ENCODE results near the gene SOX5. TPM values are rescaled to one million over a fixed set of nuclear protein-coding genes. Genes with fewer than 3 reads are reported as not detected.

SOX5 gene
- total and polyA plus RNA-seq, 11 donors: 0.49 to 4.9 (median 2.5) TPM

DNA sequence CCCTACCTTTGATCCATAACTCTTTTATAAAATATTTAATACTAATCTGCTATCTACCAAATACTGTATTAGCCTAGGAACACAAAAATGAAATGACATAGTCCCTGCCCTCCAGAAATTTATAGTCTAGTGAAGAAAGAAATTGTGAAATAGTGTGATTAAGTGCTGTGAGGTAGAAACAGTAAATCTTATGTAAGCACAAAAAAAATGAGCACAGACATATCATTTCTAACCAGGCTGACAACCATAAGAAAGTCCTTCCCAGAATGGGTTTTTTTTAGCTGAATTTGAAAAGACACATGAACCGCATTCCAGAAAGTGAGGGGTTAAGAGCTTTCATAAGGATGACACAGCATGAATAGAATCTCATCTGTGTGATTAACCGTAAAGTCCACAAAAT is 145.9 kb downstream of the SOX5 start:
- ATAC-seq (no peak), DNase-seq (no peak)
- 76 to 87% (median 86%) methylated on average over 2 of the region's 2 CpGs for WGBS, 4 donors
- TF ChIP-seq POLR2A (IDR thresholded peaks at IDR 0.05) (no peak), CTCF (IDR thresholded peaks at IDR 0.05) (no peak)
- no peaks in the 10 kb centered on the region for H3K4me1 ChIP-seq
- no peak overlapping the region for H3K27ac ChIP-seq
- no peaks in the 10 kb centered on the region for H3K27me3 ChIP-seq
- H3K4me3 ChIP-seq: no peak overlapping the region
- intact Hi-C loops (cut with DNase I): no loop called here
- no peaks in the 10 kb centered on the region for H3K9me3 ChIP-seq
- H3K36me3 ChIP-seq: no peaks in the 10 kb centered on the region

GRCh38 chr12:23795494-23795893 is 154.0 kb downstream of the SOX5 start:
- Histone ChIP-seq H3K4me3 (no peak overlapping the region), H3K27ac (no peak overlapping the region), H3K36me3 (no peaks in the 10 kb centered on the region), H3K9me3 (no peaks in the 10 kb centered on the region), H3K27me3 (no peaks in the 10 kb centered on the region), H3K4me1 (no peaks in the 10 kb centered on the region)
- WGBS, 4 donors: 73 to 84% (median 81%) methylated on average over 3 of the region's 3 CpGs
- ATAC-seq (no peak), DNase-seq (no peak)
- TF ChIP-seq POLR2A (IDR thresholded peaks at IDR 0.05): no peak
- no peak for TF ChIP-seq CTCF (IDR thresholded peaks at IDR 0.05)
- intact Hi-C loops (cut with DNase I): no loop called here

GRCh38 chr12:23781118-23781517 is 168.4 kb downstream of the SOX5 start:
- 74 to 82% (median 78%) methylated on average over 1 of the region's 1 CpG for WGBS, 4 donors
- H3K9me3 ChIP-seq: no peaks in the 10 kb centered on the region
- H3K4me3 ChIP-seq: no peak overlapping the region
- no peak for DNase-seq
- no peak overlapping the region for H3K27ac ChIP-seq
- TF ChIP-seq CTCF (IDR thresholded peaks at IDR 0.05) (no peak), POLR2A (IDR thresholded peaks at IDR 0.05) (no peak)
- no peak for ATAC-seq
- no peaks in the 10 kb centered on the region for H3K4me1 ChIP-seq
- H3K36me3 ChIP-seq: no peaks in the 10 kb centered on the region
- no peaks in the 10 kb centered on the region for H3K27me3 ChIP-seq
- intact Hi-C loops (cut with DNase I): no loop called here

DNA sequence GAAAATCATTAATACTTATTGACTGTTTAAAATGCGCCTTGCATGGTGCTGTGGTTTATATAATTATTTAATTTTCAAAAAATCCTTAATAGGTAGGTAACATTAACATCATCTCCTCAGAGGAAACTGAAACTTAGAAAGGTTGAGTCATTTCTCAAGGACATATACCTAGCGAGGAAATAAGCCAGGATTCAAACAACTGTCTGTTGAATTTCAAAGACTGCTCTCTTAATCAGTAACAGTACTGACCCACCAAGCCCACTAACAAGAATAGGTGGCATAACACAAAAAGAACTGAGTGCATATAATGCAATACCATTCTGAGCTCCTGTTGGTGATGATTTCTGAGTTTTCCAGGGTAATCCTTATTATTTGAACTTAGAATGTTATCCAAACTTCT is 174.3 kb downstream of the SOX5 start:
- 85 to 90% (median 86%) methylated on average over 2 of the region's 2 CpGs for WGBS, 4 donors
- Histone ChIP-seq H3K4me1 (peaks cover 0 to 5% (median 0%) of the 10 kb centered on the region in 12 donors), H3K9me3 (peaks cover 0 to 3% (median 0%) of the 10 kb centered on the region in 12 donors), H3K36me3 (no peaks in the 10 kb centered on the region), H3K27me3 (no peaks in the 10 kb centered on the region), H3K4me3 (no peak overlapping the region), H3K27ac (no peak overlapping the region)
- no peak for ATAC-seq
- intact Hi-C loops (cut with DNase I): no loop called here
- DNase-seq: no peak
- TF ChIP-seq CTCF (IDR thresholded peaks at IDR 0.05) (no peak), POLR2A (IDR thresholded peaks at IDR 0.05) (no peak)

All from heart left ventricle (tissue), 16 donors.